Upper lobe of left lung (tissue), 6 donors: Measurements from ENCODE around the gene NRXN3. TPM values are rescaled to one million over a fixed set of nuclear protein-coding genes. Genes with fewer than 3 reads are reported as not detected.

Experiments used
- ATAC-seq, 2 donors: fragments of 200-7000 bp; cut with Tn5 transposase; one replicate each; pipeline ENCODE4 v1.9.1; 2022; ENCODE audit warnings: mild to moderate bottlenecking in 2 of 2, moderate library complexity in 2 of 2; ENCODE audit not compliant: low FRiP score in 2 of 2
- DNase-seq, 2 donors: peaks; one replicate each; pipeline ENCODE4 v3.0.0-alpha.2; 2019 to 2020
- H3K27ac ChIP-seq, 4 donors: fragments of 200-600 bp; sonication (generic); one replicate each; pipeline ENCODE4 v1.5.1; 2016 to 2019
- H3K27me3 ChIP-seq, 4 donors: fragments of 200-600 bp; sonication (generic); one replicate each; pipeline ENCODE4 v1.5.1; 2017 to 2019
- H3K36me3 ChIP-seq, 4 donors: fragments of 200-600 bp; sonication (generic); one replicate each; pipeline ENCODE4 v1.5.1; 2016 to 2019
- H3K4me1 ChIP-seq, 4 donors: fragments of 200-600 bp; sonication (generic); one replicate each; pipeline ENCODE4 v1.5.1; 2018 to 2019
- H3K4me3 ChIP-seq, 4 donors: fragments of 200-600 bp; sonication (generic); one replicate each; pipeline ENCODE4 v1.5.1; 2017 to 2019; ENCODE audit warnings: mild to moderate bottlenecking in 2 of 4, moderate library complexity in 1 of 4
- H3K9me3 ChIP-seq, 4 donors: fragments of 200-600 bp; sonication (generic); one replicate each; pipeline ENCODE4 v1.5.1; 2018 to 2019
- CTCF ChIP-seq, 6 experiments: fragments of 450-650 bp in 4 of 6; fragments of 200-600 bp in 2 of 6; sonication (generic) in 2 of 6; IDR thresholded peaks; one replicate each; pipeline ENCODE4 v1.5.1; 2016 to 2019; ENCODE audit warnings: antibody characterized with exemption in 6 of 6
- EP300 ChIP-seq, 4 donors: sonication (generic); formaldehyde crosslinking; IDR thresholded peaks; one replicate each; pipeline ENCODE4 v1.5.1; 2017; ENCODE audit warnings: antibody characterized with exemption in 4 of 4, control low read depth in 2 of 4
- POLR2A ChIP-seq, 4 donors: fragments of 450-650 bp; IDR thresholded peaks; one replicate each; pipeline ENCODE4 v1.5.1; 2016 to 2017; ENCODE audit warnings: antibody characterized with exemption in 4 of 4, mild to moderate bottlenecking in 2 of 4
- POLR2AphosphoS5 ChIP-seq, 2 donors: sonication (generic); formaldehyde crosslinking; IDR thresholded peaks; one replicate each; pipeline ENCODE4 v1.5.1; 2017; ENCODE audit warnings: antibody characterized with exemption in 2 of 2
- WGBS, 2 donors: methylation state at CpG; one replicate each; pipeline ENCODE4 v1.1.5; 2017 to 2018; 5-methylcytosine and 5-hydroxymethylcytosine counted together
- total RNA-seq, 6 donors: library from RNA; depleted of rRNA in 4 of 6; stranded (reverse); fragments of >200 nt in 4 of 6; gene quantifications; one replicate each; pipeline versions ENCODE4 v1.1.0 to v1.2.1, GENCODE V29; 2016 to 2021
- donor health status: DM: no; HTN: no; CAD: no; lungs with moderate emphysema.
- donor health status: DM: no; HTN: yes; CAD: no; lungs with severe emphysema.

NRXN3 gene
- total RNA-seq, 6 donors from 2014 or later: 4.4 to 14.9 (median 7.2) TPM

DNA sequence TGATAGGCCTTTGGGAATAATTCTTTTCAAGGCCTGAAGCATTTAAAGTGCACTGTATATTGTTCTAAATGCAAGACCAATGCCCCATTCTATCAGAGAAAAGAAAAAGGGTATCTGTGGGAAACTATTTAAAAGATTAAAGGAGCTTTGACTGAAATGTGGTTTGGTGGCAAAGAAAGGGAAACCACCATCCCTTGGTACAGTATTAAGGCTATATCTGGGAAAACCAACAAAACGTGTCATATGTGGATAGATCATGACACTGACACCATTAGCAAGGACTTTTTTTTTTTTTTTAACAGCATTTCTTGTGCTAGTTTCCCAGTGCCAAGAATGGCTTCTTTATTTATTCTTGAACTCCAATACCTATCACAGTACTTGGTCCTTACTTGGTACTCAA, 1150.4 kb downstream of the NRXN3 start:
- no peak for ATAC-seq
- WGBS, 2 donors: 36 to 40% methylated on average over 1 of the region's 1 CpG
- no peaks in the 10 kb centered on the region for H3K27me3 ChIP-seq
- H3K27ac ChIP-seq: no peak overlapping the region
- no peak for TF ChIP-seq POLR2AphosphoS5 (IDR thresholded peaks at IDR 0.05)
- TF ChIP-seq EP300 (IDR thresholded peaks at IDR 0.05): no peak
- no peak for TF ChIP-seq CTCF (IDR thresholded peaks at IDR 0.05)
- no peak for TF ChIP-seq POLR2A (IDR thresholded peaks at IDR 0.05)
- H3K36me3 ChIP-seq: no peaks in the 10 kb centered on the region
- H3K4me3 ChIP-seq: no peak overlapping the region
- no peaks in the 10 kb centered on the region for H3K4me1 ChIP-seq
- H3K9me3 ChIP-seq: no peaks in the 10 kb centered on the region
- DNase-seq: no peak

GRCh38 chr14:79321070-79321469, 1150.9 kb downstream of the NRXN3 start:
- no peak for ATAC-seq
- no peak overlapping the region for H3K4me3 ChIP-seq
- no peak for TF ChIP-seq POLR2A (IDR thresholded peaks at IDR 0.05)
- no peak for TF ChIP-seq EP300 (IDR thresholded peaks at IDR 0.05)
- TF ChIP-seq POLR2AphosphoS5 (IDR thresholded peaks at IDR 0.05): no peak
- no peak for TF ChIP-seq CTCF (IDR thresholded peaks at IDR 0.05)
- H3K36me3 ChIP-seq: no peaks in the 10 kb centered on the region
- H3K4me1 ChIP-seq: no peaks in the 10 kb centered on the region
- DNase-seq: no peak
- H3K27me3 ChIP-seq: no peaks in the 10 kb centered on the region
- H3K27ac ChIP-seq: no peak overlapping the region
- H3K9me3 ChIP-seq: no peaks in the 10 kb centered on the region

- peak in 1 of 2 donors; percentile 65 for ATAC-seq
- peak in 1 of 2 donors; percentile 30 for DNase-seq
- Histone ChIP-seq H3K36me3 (no peaks in the 10 kb centered on the region), H3K4me1 (no peaks in the 10 kb centered on the region), H3K27ac (no peak overlapping the region), H3K27me3 (no peaks in the 10 kb centered on the region), H3K4me3 (no peak overlapping the region), H3K9me3 (no peaks in the 10 kb centered on the region)
- 33 to 41% methylated on average over 2 of the region's 2 CpGs for WGBS, 2 donors
- TF ChIP-seq CTCF (IDR thresholded peaks at IDR 0.05): no peak
- TF ChIP-seq POLR2A (IDR thresholded peaks at IDR 0.05): no peak
- peak in 1 of 4 donors; percentile 30 for TF ChIP-seq EP300 (IDR thresholded peaks at IDR 0.05)
- peak in 1 of 2 donors; percentile 15 for TF ChIP-seq POLR2AphosphoS5 (IDR thresholded peaks at IDR 0.05)
Measured at GRCh38 chr14:79325071-79325470, 1154.9 kb downstream of the NRXN3 start.

DNA sequence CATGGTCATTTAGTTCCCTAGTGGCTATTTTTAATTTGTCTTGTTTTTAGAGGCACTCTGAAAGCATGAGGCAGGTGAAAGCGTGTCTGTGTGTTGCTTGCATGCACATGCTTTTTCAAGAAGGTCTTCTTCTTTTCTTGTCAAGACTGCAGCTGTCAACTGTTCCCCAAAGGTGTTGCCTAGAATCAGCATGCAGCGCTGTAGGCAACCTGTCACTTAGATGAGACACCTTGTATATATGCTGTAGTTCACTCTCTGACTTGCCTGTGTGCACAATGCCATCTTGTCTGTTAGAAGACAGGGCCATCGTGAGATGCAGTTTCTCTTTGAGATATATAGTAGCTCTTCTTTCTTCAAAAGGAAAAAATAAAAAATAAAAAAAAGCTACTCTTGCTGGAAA, 1155.4 kb downstream of the NRXN3 start:
- DNase-seq (no peak), ATAC-seq (no peak)
- Histone ChIP-seq H3K9me3 (no peaks in the 10 kb centered on the region), H3K4me3 (no peak overlapping the region), H3K27me3 (no peaks in the 10 kb centered on the region), H3K27ac (no peak overlapping the region), H3K36me3 (no peaks in the 10 kb centered on the region), H3K4me1 (no peaks in the 10 kb centered on the region)
- WGBS, 2 donors: 76% methylated on average over 3 of the region's 3 CpGs
- TF ChIP-seq POLR2A (IDR thresholded peaks at IDR 0.05) (no peak), CTCF (IDR thresholded peaks at IDR 0.05) (no peak)

DNA sequence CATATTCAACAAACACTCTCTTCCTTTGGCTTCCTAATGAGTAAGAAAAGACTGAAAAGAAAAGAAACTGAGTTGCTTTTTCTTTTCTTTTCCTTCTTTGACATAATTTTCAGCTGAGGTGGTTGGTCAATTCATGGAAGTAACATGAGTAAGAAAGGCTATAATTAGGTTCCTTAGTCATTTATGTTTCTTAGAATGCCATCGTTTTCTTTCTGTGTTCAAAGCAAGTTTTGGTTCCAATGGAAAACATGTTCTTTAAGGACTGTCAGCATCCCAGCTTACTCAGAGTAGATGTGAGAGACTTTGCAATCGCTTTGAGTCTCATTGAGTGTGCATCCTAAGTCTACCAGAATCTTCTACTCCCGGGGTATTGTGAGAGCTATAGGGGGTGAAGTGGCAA, 1158.7 kb downstream of the NRXN3 start:
- DNase-seq: no peak
- Histone ChIP-seq H3K9me3 (no peaks in the 10 kb centered on the region), H3K4me1 (no peaks in the 10 kb centered on the region), H3K27me3 (no peaks in the 10 kb centered on the region), H3K27ac (no peak overlapping the region), H3K36me3 (no peaks in the 10 kb centered on the region), H3K4me3 (no peak overlapping the region)
- TF ChIP-seq EP300 (IDR thresholded peaks at IDR 0.05): no peak
- WGBS, 2 donors: 70 to 78% methylated on average over 3 of the region's 3 CpGs
- no peak for ATAC-seq
